H9 (cell line): ENCODE data around the gene LRRC7. TPM values are rescaled to one million over a fixed set of nuclear protein-coding genes. Genes with fewer than 3 reads are reported as not detected.

Source experiments
- DNase-seq: peaks from one replicate; pipeline ENCODE4 v3.0.0-alpha.2; 2017
- H2AFZ ChIP-seq: one replicate; pipeline ENCODE4 v1.6.1; 2013; ENCODE audit warnings: mild to moderate bottlenecking, low read length, control low read depth, moderate library complexity
- H2AK5ac ChIP-seq: 2 replicates; pipeline ENCODE4 v1.6.1; 2013; ENCODE audit warnings: low read length, control low read depth, mixed read lengths; ENCODE audit not compliant: insufficient read length
- H2BK120ac ChIP-seq: one replicate; pipeline ENCODE4 v1.6.1; 2013; ENCODE audit warnings: low read depth, mild to moderate bottlenecking, low read length, control low read depth, inconsistent platforms; ENCODE audit not compliant: poor library complexity, severe bottlenecking
- H2BK12ac ChIP-seq: 2 replicates; pipeline ENCODE4 v1.6.1; 2013; ENCODE audit warnings: low read length, control low read depth, mixed read lengths, low read depth; ENCODE audit not compliant: insufficient read length
- H2BK15ac ChIP-seq: 2 replicates; pipeline ENCODE4 v1.6.1; 2013; ENCODE audit warnings: low read depth, low read length, control low read depth
- H2BK20ac ChIP-seq: one replicate; pipeline ENCODE4 v1.6.1; 2013; ENCODE audit warnings: low read depth, mild to moderate bottlenecking, low read length, control low read depth, inconsistent platforms; ENCODE audit not compliant: poor library complexity, severe bottlenecking
- H2BK5ac ChIP-seq: 2 replicates; pipeline ENCODE4 v1.6.1; 2013; ENCODE audit warnings: low read length, control low read depth, mixed read lengths; ENCODE audit not compliant: insufficient read length
- H3K14ac ChIP-seq: 2 replicates; pipeline ENCODE4 v1.6.1; 2013; ENCODE audit warnings: low read length, control low read depth; ENCODE audit not compliant: insufficient read depth
- H3K18ac ChIP-seq: 2 replicates; pipeline ENCODE4 v1.6.1; 2013; ENCODE audit warnings: low read depth, mild to moderate bottlenecking, mixed read lengths, low read length, control low read depth; ENCODE audit not compliant: insufficient read length
- H3K23ac ChIP-seq: 2 replicates; pipeline ENCODE4 v1.6.1; 2013; ENCODE audit warnings: low read length, control low read depth, mixed read lengths, low read depth; ENCODE audit not compliant: insufficient read length
- H3K23me2 ChIP-seq: 2 replicates; pipeline ENCODE4 v1.6.1; 2013; ENCODE audit warnings: low read depth, mild to moderate bottlenecking, mixed read lengths, low read length, control low read depth; ENCODE audit not compliant: insufficient read length, poor library complexity, severe bottlenecking
- H3K27ac ChIP-seq: 2 replicates; pipeline ENCODE4 v1.5.1; 2013; ENCODE audit warnings: low read length, control low read depth, mixed read lengths, low read depth; ENCODE audit not compliant: insufficient read length
- H3K27me3 ChIP-seq: 2 replicates; pipeline ENCODE4 v1.6.1; 2013; ENCODE audit warnings: low read length, control low read depth, inconsistent platforms; ENCODE audit not compliant: insufficient read depth
- H3K4ac ChIP-seq: 2 replicates; pipeline ENCODE4 v1.6.1; 2013; ENCODE audit warnings: low read depth, mild to moderate bottlenecking, control low read depth, inconsistent platforms, low read length, moderate library complexity
- H3K4me1 ChIP-seq: 2 replicates; pipeline ENCODE4 v1.6.1; 2013; ENCODE audit warnings: low read length, control low read depth, inconsistent platforms; ENCODE audit not compliant: insufficient read depth
- H3K4me2 ChIP-seq: 2 replicates; pipeline ENCODE4 v1.6.1; 2013; ENCODE audit warnings: low read length, control low read depth, mixed read lengths; ENCODE audit not compliant: insufficient read length, insufficient read depth
- H3K56ac ChIP-seq: 2 replicates; pipeline ENCODE4 v1.6.1; 2013; ENCODE audit warnings: low read depth, mild to moderate bottlenecking, mixed read lengths, low read length, control low read depth; ENCODE audit not compliant: insufficient read length
- H3K79me1 ChIP-seq: 2 replicates; pipeline ENCODE4 v1.6.1; 2013; ENCODE audit warnings: low read depth, mild to moderate bottlenecking, moderate library complexity, low read length, control low read depth, inconsistent platforms; ENCODE audit not compliant: insufficient read depth, poor library complexity, severe bottlenecking
- H3K79me2 ChIP-seq: 2 replicates; pipeline ENCODE4 v1.6.1; 2013; ENCODE audit warnings: low read length, control low read depth, inconsistent platforms; ENCODE audit not compliant: insufficient read depth
- H3K9ac ChIP-seq: 2 replicates; pipeline ENCODE4 v1.6.1; 2013; ENCODE audit warnings: low read length, control low read depth, mixed read lengths; ENCODE audit not compliant: insufficient read length; ENCODE audit errors: extremely low read depth
- H3K9me3 ChIP-seq: one replicate; pipeline ENCODE4 v1.6.1; 2013; ENCODE audit warnings: low read depth, low read length, inconsistent platforms; ENCODE audit not compliant: control insufficient read depth
- H3T11ph ChIP-seq: one replicate; pipeline ENCODE4 v1.6.1; 2013; ENCODE audit warnings: mild to moderate bottlenecking, low read length, control low read depth, inconsistent platforms
- H4K20me1 ChIP-seq: one replicate; pipeline ENCODE4 v1.6.1; 2013; ENCODE audit not compliant: control insufficient read depth, insufficient read length, insufficient read depth
- H4K5ac ChIP-seq: 2 replicates; pipeline ENCODE4 v1.6.1; 2013; ENCODE audit warnings: low read depth, mild to moderate bottlenecking, mixed read lengths, low read length, control low read depth; ENCODE audit not compliant: insufficient read length
- H4K8ac ChIP-seq: replicated peaks from 2 replicates; pipeline ENCODE4 v1.6.1; 2013; ENCODE audit warnings: low read length, control low read depth, mixed read lengths, low read depth; ENCODE audit not compliant: insufficient read length
- H4K91ac ChIP-seq: 2 replicates; pipeline ENCODE4 v1.6.1; 2013; ENCODE audit warnings: low read depth, mild to moderate bottlenecking, moderate library complexity, mixed read lengths, low read length, control low read depth; ENCODE audit not compliant: insufficient read length
- H3K27ac Mint-ChIP-seq, 3 experiments: 2 replicates in 2 of 3; 3 replicates in 1 of 3; pipeline ENCODE4 v1.8.0; 2020 to 2021; ENCODE audit warnings: mixed read lengths in 3 of 3, mild to moderate bottlenecking in 1 of 3, moderate library complexity in 1 of 3
- H3K27me3 Mint-ChIP-seq: 2 replicates; pipeline ENCODE4 v1.8.0; 2021; ENCODE audit warnings: low read depth, mild to moderate bottlenecking, moderate library complexity, mixed read lengths
- H3K36me3 Mint-ChIP-seq, 3 experiments: 2 replicates in 2 of 3; 3 replicates in 1 of 3; pipeline ENCODE4 v1.8.0; 2020 to 2021; ENCODE audit warnings: low read depth in 3 of 3, mixed read lengths in 3 of 3; ENCODE audit not compliant: insufficient read depth in 1 of 3
- H3K4me1 Mint-ChIP-seq, 2 experiments: 2 replicates each; pipeline ENCODE4 v1.8.0; 2020; ENCODE audit warnings: mixed read lengths in 2 of 2
- H3K4me3 Mint-ChIP-seq, 2 experiments: 2 replicates in 1 of 2; 3 replicates in 1 of 2; pipeline ENCODE4 v1.8.0; 2020 to 2021; ENCODE audit warnings: mild to moderate bottlenecking in 2 of 2, mixed read lengths in 2 of 2, moderate library complexity in 1 of 2
- H3K9me3 Mint-ChIP-seq, 2 experiments: 2 replicates in 1 of 2; 3 replicates in 1 of 2; pipeline ENCODE4 v1.8.0; 2020; ENCODE audit warnings: mild to moderate bottlenecking in 2 of 2, mixed read lengths in 2 of 2, moderate library complexity in 1 of 2
- WGBS: extraction: QIAGEN DNeasy Blood & Tissue Kit; methylation state at CpG from one replicate; pipeline ENCODE4 v1.1.7; 2013; ENCODE audit warnings: missing lambda C conversion rate, low lambda C conversion rate, mixed read lengths; ENCODE audit not compliant: insufficient read length; ENCODE audit errors: extremely low coverage; 5-methylcytosine and 5-hydroxymethylcytosine counted together
- total RNA-seq: library from RNA; stranded (reverse); gene quantifications from 2 replicates; pipeline ENCODE4 v1.2.1, GENCODE V29; 2021
- TF ChIP-seq, protein P1 (sequence below): fragments of 200-600 bp; sonication (generic); conservative IDR thresholded peaks from 3 replicates; pipeline ENCODE4 v1.8.0; 2021; ENCODE audit warnings: antibody characterized with exemption, mild to moderate bottlenecking

The LRRC7 gene
- total RNA-seq, 1 experiment from 2014 or later, result not detected

DNA sequence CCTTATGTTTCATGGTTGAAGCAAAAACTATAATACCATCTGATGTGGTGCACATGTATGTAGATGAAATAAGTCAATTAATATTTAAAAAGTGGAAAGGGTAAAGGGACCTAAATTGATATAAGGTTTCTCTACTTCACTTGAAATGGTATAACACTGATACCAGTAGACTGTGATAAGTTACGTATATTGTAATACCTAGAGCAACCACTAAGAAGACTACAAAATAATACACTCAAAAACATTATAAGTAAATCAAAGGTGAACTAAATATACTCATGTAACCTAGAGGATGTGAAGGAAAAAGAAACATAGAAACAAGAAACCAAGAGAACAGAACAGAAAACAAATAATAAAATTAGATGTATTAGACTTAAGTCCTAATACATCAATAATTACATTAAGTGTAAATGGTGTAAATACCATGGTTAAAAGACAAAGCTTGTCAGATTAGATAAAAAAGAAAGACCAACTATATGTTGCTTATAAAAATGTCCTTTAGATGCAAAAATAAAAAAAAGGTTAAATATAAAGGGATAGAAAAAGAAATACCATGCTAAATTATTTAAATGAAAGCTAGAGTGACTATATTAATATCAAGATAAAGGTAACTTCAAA, 118.8 kb downstream of the LRRC7 start:
- no CpG with 5 or more reads among the region's 1 CpG for WGBS
- H3K4me1 ChIP-seq, result no peaks in the 10 kb centered on the region
- no peaks in the 10 kb centered on the region for H4K20me1 ChIP-seq
- no peak overlapping the region for H3K18ac ChIP-seq
- H3K79me2 ChIP-seq, result no peaks in the 10 kb centered on the region
- H3K9ac ChIP-seq, result no peak overlapping the region
- Mint-ChIP-seq H3K4me1 (peaks cover 12 to 15% of the 10 kb centered on the region in 2 experiments), H3K27me3 (no peaks in the 10 kb centered on the region), H3K9me3 (peaks cover 2 to 5% of the 10 kb centered on the region in 2 experiments; a peak in 2 of 5 replicates), H3K36me3 (peaks cover 0 to 9% (median 0%) of the 10 kb centered on the region in 3 experiments; a peak in 1 of 7 replicates), H3K4me3 (no peak overlapping the region), H3K27ac (no peak overlapping the region)
- H3K4me2 ChIP-seq, result no peak overlapping the region
- H4K5ac ChIP-seq, result no peak overlapping the region
- no peaks in the 10 kb centered on the region for H3K27me3 ChIP-seq
- no peak overlapping the region for H3K23ac ChIP-seq
- H4K91ac ChIP-seq, result no peak overlapping the region
- TF ChIP-seq, protein P1, sequence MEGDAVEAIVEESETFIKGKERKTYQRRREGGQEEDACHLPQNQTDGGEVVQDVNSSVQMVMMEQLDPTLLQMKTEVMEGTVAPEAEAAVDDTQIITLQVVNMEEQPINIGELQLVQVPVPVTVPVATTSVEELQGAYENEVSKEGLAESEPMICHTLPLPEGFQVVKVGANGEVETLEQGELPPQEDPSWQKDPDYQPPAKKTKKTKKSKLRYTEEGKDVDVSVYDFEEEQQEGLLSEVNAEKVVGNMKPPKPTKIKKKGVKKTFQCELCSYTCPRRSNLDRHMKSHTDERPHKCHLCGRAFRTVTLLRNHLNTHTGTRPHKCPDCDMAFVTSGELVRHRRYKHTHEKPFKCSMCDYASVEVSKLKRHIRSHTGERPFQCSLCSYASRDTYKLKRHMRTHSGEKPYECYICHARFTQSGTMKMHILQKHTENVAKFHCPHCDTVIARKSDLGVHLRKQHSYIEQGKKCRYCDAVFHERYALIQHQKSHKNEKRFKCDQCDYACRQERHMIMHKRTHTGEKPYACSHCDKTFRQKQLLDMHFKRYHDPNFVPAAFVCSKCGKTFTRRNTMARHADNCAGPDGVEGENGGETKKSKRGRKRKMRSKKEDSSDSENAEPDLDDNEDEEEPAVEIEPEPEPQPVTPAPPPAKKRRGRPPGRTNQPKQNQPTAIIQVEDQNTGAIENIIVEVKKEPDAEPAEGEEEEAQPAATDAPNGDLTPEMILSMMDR, result peak; percentile 36; the same call in 1 of the 3 replicates
- H2BK12ac ChIP-seq, result no peak overlapping the region
- no peak overlapping the region for H3K56ac ChIP-seq
- H3K9me3 ChIP-seq, result no peaks in the 10 kb centered on the region
- no peak overlapping the region for H2AFZ ChIP-seq
- H3K27ac ChIP-seq, result no peak overlapping the region
- no peak overlapping the region for H3K14ac ChIP-seq
- H2BK5ac ChIP-seq, result no peak overlapping the region
- no peak overlapping the region for H2BK20ac ChIP-seq
- DNase-seq, result no peak
- H2BK15ac ChIP-seq, result no peak overlapping the region
- no peak overlapping the region for H3K4ac ChIP-seq
- H4K8ac ChIP-seq, result no peak overlapping the region
- no peak overlapping the region for H2AK5ac ChIP-seq
- no peaks in the 10 kb centered on the region for H3K23me2 ChIP-seq
- no peak overlapping the region for H2BK120ac ChIP-seq
- H3T11ph ChIP-seq, result no peak overlapping the region
- H3K79me1 ChIP-seq, result no peaks in the 10 kb centered on the region
